Lower lobe of right lung (tissue), 2 donors: ENCODE results near the gene LPP. TPM values are rescaled to one million over a fixed set of nuclear protein-coding genes. Genes with fewer than 3 reads are reported as not detected.

ENCODE experiments used
- ATAC-seq, 2 donors: fragments of 200-7000 bp; cut with Tn5 transposase; one replicate each; pipeline ENCODE4 v1.9.1; 2020 to 2022; ENCODE audit warnings: mild to moderate bottlenecking in 2 of 2, moderate library complexity in 2 of 2
- DNase-seq: peaks from one replicate; pipeline ENCODE4 v3.0.0-alpha.2; 2020
- H3K27ac ChIP-seq: fragments of 200-600 bp; one replicate; pipeline ENCODE4 v1.8.0; 2022
- H3K27me3 ChIP-seq: fragments of 200-600 bp; one replicate; pipeline ENCODE4 v1.8.0; 2022; ENCODE audit warnings: low read depth
- H3K36me3 ChIP-seq: fragments of 200-600 bp; one replicate; pipeline ENCODE4 v1.8.0; 2022; ENCODE audit warnings: mild to moderate bottlenecking
- H3K4me1 ChIP-seq: fragments of 200-600 bp; one replicate; pipeline ENCODE4 v1.8.0; 2022
- H3K4me3 ChIP-seq: fragments of 200-600 bp; one replicate; pipeline ENCODE4 v1.8.0; 2022; ENCODE audit warnings: mild to moderate bottlenecking
- H3K9me3 ChIP-seq: fragments of 200-600 bp; one replicate; pipeline ENCODE4 v1.8.0; 2022
- CTCF ChIP-seq: fragments of 200-600 bp; IDR thresholded peaks from one replicate; pipeline ENCODE4 v1.8.0; 2022; ENCODE audit warnings: antibody characterized with exemption, mild to moderate bottlenecking
- intact Hi-C: fragments of 100-400 bp; cut with DNase I; formaldehyde crosslinking; loops from one replicate; pipeline ENCODE4 v1.11.0; 2022
- total RNA-seq: library from RNA; stranded (reverse); fragmentation: NEBNext Ultra II Directional; extraction: Animal tissue kit (Norgen Biotek cat#: 25700); gene quantifications from one replicate; pipeline ENCODE4 v1.2.1, GENCODE V29; 2021
- donor health status: DM: no; HTN: yes; CAD: no; lungs with severe emphysema.

The LPP gene
- total RNA-seq, 1 donor from 2014 or later: 180 TPM

DNA sequence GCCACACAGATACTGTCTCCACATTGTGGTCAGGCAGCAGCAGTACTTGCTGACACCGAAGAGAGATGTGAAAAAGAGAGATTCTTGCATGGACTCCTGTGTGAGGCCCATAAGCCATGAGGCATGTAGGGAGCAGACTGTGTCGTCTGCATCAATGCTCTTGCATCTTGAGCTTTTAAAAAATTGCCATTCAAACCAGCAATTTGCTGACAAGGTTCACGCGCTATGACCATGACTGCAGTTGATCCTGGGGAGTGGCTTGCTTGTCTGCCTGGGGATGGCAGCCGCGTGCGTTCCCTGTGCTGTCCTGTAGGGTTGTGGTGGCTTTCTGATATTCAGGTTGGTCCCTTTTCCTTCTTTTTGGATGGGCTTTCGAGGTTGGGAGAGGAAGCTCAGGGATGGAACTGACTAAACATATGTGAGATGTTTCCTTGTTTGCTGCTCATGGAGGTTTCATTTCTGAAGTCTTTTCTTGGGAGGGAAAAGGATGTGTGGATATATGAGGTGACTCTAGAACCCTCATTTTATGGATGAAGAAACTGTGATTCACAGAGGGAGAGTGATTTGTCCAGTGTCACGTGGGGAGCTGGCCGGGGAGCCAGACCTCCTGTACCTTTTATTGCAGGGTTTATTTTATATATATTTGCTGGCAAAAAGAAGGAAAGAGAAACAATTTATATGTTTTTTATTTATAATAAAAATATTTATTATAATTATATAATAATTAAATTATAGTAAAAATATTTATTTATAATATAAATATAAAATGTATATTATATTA lies 48.6 kb downstream of the LPP start:
- DNase-seq (no peak), ATAC-seq (no peak)
- no peak overlapping the region for H3K27ac ChIP-seq
- no peaks in the 10 kb centered on the region for H3K36me3 ChIP-seq
- intact Hi-C loops: no loop called here
- H3K4me3 ChIP-seq: no peak overlapping the region
- no peak for TF ChIP-seq CTCF
- H3K27me3 ChIP-seq: no peaks in the 10 kb centered on the region
- no peaks in the 10 kb centered on the region for H3K4me1 ChIP-seq
- H3K9me3 ChIP-seq: no peaks in the 10 kb centered on the region

- DNase-seq: no peak
- H3K4me1 ChIP-seq: no peaks in the 10 kb centered on the region
- TF ChIP-seq CTCF: no peak
- H3K9me3 ChIP-seq: no peaks in the 10 kb centered on the region
- H3K27me3 ChIP-seq: no peaks in the 10 kb centered on the region
- H3K4me3 ChIP-seq: no peak overlapping the region
- ATAC-seq: no peak
- H3K27ac ChIP-seq: no peak overlapping the region
- intact Hi-C loops: no loop called here
- H3K36me3 ChIP-seq: no peaks in the 10 kb centered on the region
Observed at GRCh38 chr3:188204526-188204925, 50.6 kb downstream of the LPP start.

DNA sequence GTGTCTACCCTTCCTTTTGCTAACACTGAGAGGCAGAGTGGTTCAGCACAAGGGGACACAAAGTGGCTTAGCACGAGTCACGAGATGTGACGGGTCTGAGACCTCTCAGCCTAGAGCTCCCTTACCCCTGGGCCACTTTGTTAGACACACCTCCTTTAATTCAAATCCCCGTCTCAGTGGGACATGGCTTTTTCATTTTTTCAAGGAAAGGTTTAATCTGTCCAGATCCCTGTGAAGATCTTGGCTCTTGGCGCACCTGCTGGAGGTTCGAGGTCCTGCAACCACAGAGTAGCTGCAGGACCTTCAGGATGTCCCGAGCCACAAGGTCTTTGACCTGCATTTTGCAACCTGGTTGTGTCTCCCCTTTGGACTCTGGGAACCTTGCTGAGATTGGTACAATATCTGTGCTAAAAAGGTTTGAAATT lies 52.0 kb downstream of the LPP start:
- no peaks in the 10 kb centered on the region for H3K36me3 ChIP-seq
- DNase-seq (no peak), ATAC-seq (peak in 1 of 2 donors; percentile 28)
- no peak overlapping the region for H3K4me3 ChIP-seq
- H3K4me1 ChIP-seq: peaks cover 1% of the 10 kb centered on the region
- no peak for TF ChIP-seq CTCF
- no peak overlapping the region for H3K27ac ChIP-seq
- intact Hi-C loops: no loop called here
- no peaks in the 10 kb centered on the region for H3K27me3 ChIP-seq
- H3K9me3 ChIP-seq: no peaks in the 10 kb centered on the region

DNA sequence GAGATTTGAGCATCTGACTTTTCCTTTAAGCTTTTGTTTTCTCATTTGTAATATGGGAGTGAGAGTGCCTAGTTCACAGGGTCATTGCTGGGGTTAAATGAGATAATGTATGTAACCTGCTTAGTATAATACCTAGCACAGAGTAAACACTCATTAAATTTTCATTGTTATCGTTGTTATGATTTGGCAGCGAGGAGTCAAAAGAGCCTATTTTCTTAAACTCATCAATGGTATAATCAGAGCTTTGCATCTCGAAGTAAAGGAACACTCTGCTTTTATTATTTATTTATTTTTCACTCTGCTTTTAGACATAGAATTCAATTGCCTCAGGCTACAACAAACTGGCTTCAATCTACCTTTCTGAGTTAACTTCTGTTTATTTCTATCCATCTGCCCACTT lies 52.8 kb downstream of the LPP start:
- H3K4me3 ChIP-seq: no peak overlapping the region
- DNase-seq: no peak
- no peak for ATAC-seq
- no peaks in the 10 kb centered on the region for H3K9me3 ChIP-seq
- H3K36me3 ChIP-seq: peaks cover 4% of the 10 kb centered on the region
- peaks cover 9% of the 10 kb centered on the region for H3K4me1 ChIP-seq
- TF ChIP-seq CTCF: no peak
- H3K27ac ChIP-seq: no peak overlapping the region
- no peaks in the 10 kb centered on the region for H3K27me3 ChIP-seq
- intact Hi-C loops: no loop called here

DNA sequence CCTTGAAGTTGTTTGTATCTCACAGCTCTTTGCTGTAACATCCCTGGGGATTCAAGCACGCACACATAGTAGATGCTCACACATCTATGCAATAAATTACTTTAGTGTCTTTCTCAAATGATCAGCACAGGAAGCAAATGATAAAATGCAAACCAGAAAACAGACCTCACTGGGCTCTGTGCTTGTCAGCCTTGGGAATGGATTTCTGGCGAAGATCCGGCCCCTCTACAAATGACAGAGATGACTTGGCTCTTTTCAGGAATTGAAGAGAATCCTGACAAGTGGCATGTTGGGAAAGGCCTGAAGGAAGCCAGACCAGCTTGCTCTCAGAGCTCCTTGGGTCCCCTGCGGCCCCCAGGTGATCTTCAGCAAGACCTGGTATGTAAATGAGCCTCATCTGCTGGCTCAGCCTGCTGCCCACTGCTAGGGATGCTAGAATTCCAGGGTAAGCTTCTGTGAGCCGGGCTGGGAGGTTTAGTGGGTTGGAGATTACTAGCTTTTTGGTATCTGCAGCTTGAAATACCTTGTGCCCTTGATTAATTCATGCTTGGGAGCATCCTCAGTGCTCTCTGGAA lies 54.1 kb downstream of the LPP start:
- Histone ChIP-seq H3K9me3 (no peaks in the 10 kb centered on the region), H3K4me1 (peaks cover 20% of the 10 kb centered on the region), H3K36me3 (peaks cover 4% of the 10 kb centered on the region), H3K4me3 (no peak overlapping the region), H3K27me3 (no peaks in the 10 kb centered on the region), H3K27ac (no peak overlapping the region)
- intact Hi-C loops: no loop called here
- no peak for DNase-seq
- no peak for TF ChIP-seq CTCF
- ATAC-seq: no peak
